Measurements from ENCODE around the gene FAM47E. TPM values are rescaled to one million over a fixed set of nuclear protein-coding genes. Genes with fewer than 3 reads are reported as not detected.

Gene FAM47E
- total RNA-seq, 1 donor from 2014 or later, result 7.0 TPM

DNA sequence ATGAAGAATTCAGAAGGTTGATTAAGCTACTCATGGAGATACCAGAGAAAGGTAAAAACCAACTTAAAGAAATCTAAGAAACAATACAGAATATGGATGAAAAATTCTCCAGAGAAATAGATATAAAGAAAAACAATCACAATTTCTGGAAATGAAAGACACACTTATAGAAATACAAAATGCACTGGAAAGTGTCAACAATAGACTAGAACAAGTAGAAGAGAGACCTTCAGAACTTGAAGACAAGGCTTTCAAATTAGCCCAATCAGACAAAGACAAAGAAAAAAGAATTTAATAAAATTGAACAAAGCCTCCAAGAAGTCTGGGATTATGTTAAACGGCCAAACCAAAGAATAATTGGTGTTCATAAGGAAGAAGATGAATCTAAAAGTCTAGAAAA is 64.6 kb downstream of the FAM47E start:
- Histone ChIP-seq H3K36me3 (no peaks in the 10 kb centered on the region), H3K9me3 (ENCODE audit: low read depth) (peaks cover 14% of the 10 kb centered on the region), H3K79me2 (ENCODE audit: low read depth) (no peaks in the 10 kb centered on the region), H3K4me2 (no peak overlapping the region), H3K4me3 (no peak overlapping the region), H2AFZ (replicated peaks) (no peak overlapping the region), H4K20me1 (ENCODE audit: low read depth) (no peaks in the 10 kb centered on the region), H3K27me3 (no peaks in the 10 kb centered on the region), H3F3A (ENCODE audit: low read depth) (no peaks in the 10 kb centered on the region), H3K4me1 (no peaks in the 10 kb centered on the region), H3K27ac (no peak overlapping the region), H3K9ac (no peak overlapping the region)
- Mint-ChIP-seq H3K4me3 (no peak overlapping the region), H3K9me3 (peaks cover 45% of the 10 kb centered on the region), H3K27me3 (ENCODE audit: insufficient read depth, low read depth) (peaks cover 3% of the 10 kb centered on the region), H3K27ac (no peak overlapping the region), H3K36me3 (no peaks in the 10 kb centered on the region), H3K4me1 (no peaks in the 10 kb centered on the region)
- no peak for TF ChIP-seq EZH2 (IDR thresholded peaks at IDR 0.05)
- DNase-seq (ENCODE audit: low spot score), result no peak

DNA sequence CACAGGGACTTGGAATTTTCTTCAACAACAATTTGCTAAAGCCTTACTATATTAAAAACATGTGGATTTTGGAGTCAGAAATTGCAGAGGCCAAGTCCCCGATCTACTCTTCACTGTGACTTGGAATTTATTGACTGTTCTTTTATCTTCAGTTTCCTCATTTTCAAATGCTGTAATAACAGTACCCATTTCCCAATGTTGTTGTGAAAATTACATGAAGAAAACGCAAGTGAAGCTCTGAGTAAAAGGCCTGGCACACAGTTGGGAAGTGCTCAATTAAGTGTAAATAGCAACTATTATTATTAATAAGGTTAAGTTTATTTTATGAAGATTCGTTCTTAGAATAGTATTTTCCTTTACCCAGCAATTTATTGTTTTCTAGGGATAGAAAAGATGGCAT is 70.7 kb downstream of the FAM47E start:
- H3K27me3 ChIP-seq, result no peaks in the 10 kb centered on the region
- H3K9ac ChIP-seq, result no peak overlapping the region
- H3K4me3 Mint-ChIP-seq, result no peak overlapping the region
- no peak overlapping the region for H3K4me2 ChIP-seq
- H3K4me3 ChIP-seq, result no peak overlapping the region
- H3K9me3 ChIP-seq (ENCODE audit: low read depth), result peaks cover 24% of the 10 kb centered on the region
- no peaks in the 10 kb centered on the region for H3K36me3 ChIP-seq
- H3K27ac Mint-ChIP-seq, result no peak overlapping the region
- H3K27ac ChIP-seq, result no peak overlapping the region
- no peaks in the 10 kb centered on the region for H4K20me1 ChIP-seq (ENCODE audit: low read depth)
- H3K27me3 Mint-ChIP-seq (ENCODE audit: insufficient read depth, low read depth), result peaks cover 3% of the 10 kb centered on the region
- no peak for TF ChIP-seq CTCF (IDR thresholded peaks at IDR 0.05)
- TF ChIP-seq EZH2phosphoT487 (IDR thresholded peaks at IDR 0.05), result no peak
- no peak for TF ChIP-seq EZH2 (IDR thresholded peaks at IDR 0.05)
- no peak for DNase-seq (ENCODE audit: low spot score)
- H2AFZ ChIP-seq (replicated peaks), result no peak overlapping the region
- no peaks in the 10 kb centered on the region for H3F3A ChIP-seq (ENCODE audit: low read depth)
- H3K4me1 Mint-ChIP-seq, result no peaks in the 10 kb centered on the region
- no peaks in the 10 kb centered on the region for H3K79me2 ChIP-seq (ENCODE audit: low read depth)
- peaks cover 2% of the 10 kb centered on the region for H3K36me3 Mint-ChIP-seq
- H3K4me1 ChIP-seq, result no peaks in the 10 kb centered on the region
- H3K9me3 Mint-ChIP-seq, result peaks cover 47% of the 10 kb centered on the region

DNA sequence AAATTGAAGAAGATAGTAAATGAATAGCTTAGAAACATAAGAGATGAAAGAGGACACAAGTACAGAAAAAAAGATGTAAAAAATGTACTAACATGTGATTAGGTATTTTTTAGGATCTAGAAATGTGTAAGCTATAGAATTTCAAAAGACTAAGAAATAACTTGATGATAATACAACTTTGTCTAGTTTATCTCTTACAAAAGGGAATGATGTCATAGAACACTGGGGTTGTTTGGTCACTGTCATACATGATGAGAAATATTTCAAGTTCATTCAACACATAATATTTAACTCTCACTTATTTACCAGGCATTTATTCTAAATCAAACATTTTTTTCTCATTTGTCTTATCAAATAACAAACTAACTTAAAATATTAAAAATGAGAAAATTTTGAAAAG is 73.6 kb downstream of the FAM47E start:
- peaks cover 3% of the 10 kb centered on the region for H3K27me3 Mint-ChIP-seq (ENCODE audit: insufficient read depth, low read depth)

More for the DNA sequence above, 73.6 kb downstream of the FAM47E start:
- Histone ChIP-seq H4K20me1 (ENCODE audit: low read depth) (no peaks in the 10 kb centered on the region), H3K4me1 (no peaks in the 10 kb centered on the region), H3K9me3 (ENCODE audit: low read depth) (peaks cover 15% of the 10 kb centered on the region), H3K27me3 (no peaks in the 10 kb centered on the region), H3K36me3 (no peaks in the 10 kb centered on the region), H2AFZ (replicated peaks) (no peak overlapping the region), H3K27ac (no peak overlapping the region), H3K79me2 (ENCODE audit: low read depth) (no peaks in the 10 kb centered on the region), H3F3A (ENCODE audit: low read depth) (no peaks in the 10 kb centered on the region), H3K4me3 (no peak overlapping the region), H3K9ac (no peak overlapping the region), H3K4me2 (no peak overlapping the region)
- no peak for DNase-seq (ENCODE audit: low spot score)
- H3K4me3 Mint-ChIP-seq, result no peak overlapping the region
- TF ChIP-seq EZH2phosphoT487 (IDR thresholded peaks at IDR 0.05) (no peak), EZH2 (IDR thresholded peaks at IDR 0.05) (no peak), CTCF (IDR thresholded peaks at IDR 0.05) (no peak)
- H3K36me3 Mint-ChIP-seq, result peaks cover 2% of the 10 kb centered on the region
- peaks cover 30% of the 10 kb centered on the region for H3K9me3 Mint-ChIP-seq
- no peak overlapping the region for H3K27ac Mint-ChIP-seq
- H3K4me1 Mint-ChIP-seq, result no peaks in the 10 kb centered on the region
